WTC11 (cell line): ENCODE measurements around the gene ERC1. TPM values are rescaled to one million over a fixed set of nuclear protein-coding genes. Genes with fewer than 3 reads are reported as not detected.
A peak's percentile ranks its signal among the peaks of the same experiment; 100 is the strongest.

ENCODE experiments used
- ATAC-seq: fragments of 200-7000 bp; cut with Tn5 transposase; 2 replicates; pipeline ENCODE4 v1.10.0; 2021; ENCODE audit warnings: mild to moderate bottlenecking, moderate library complexity
- CTCF ChIA-PET: fragments of 300-600 bp; sonication (Branson Sonifier 250); formaldehyde crosslinking; loops from one replicate; lab custom pipeline; 2021; ENCODE audit warnings: antibody characterized with exemption; lab: Charles Lee
- POLR2A ChIA-PET: fragments of 350-600 bp; sonication (Branson Sonifier 250); formaldehyde crosslinking; loops from one replicate; lab custom pipeline; 2021; ENCODE audit warnings: antibody characterized with exemption; lab: Charles Lee
- DNase-seq: peaks from one replicate; pipeline ENCODE4 v3.0.0; 2021; ENCODE audit warnings: low spot score
- H3K27ac Mint-ChIP-seq: 2 replicates; pipeline ENCODE4 v1.8.0; 2021; ENCODE audit warnings: mixed read lengths
- H3K27me3 Mint-ChIP-seq: 2 replicates; pipeline ENCODE4 v1.8.0; 2021; ENCODE audit warnings: low read depth, mild to moderate bottlenecking, moderate library complexity, mixed read lengths
- H3K36me3 Mint-ChIP-seq: 2 replicates; pipeline ENCODE4 v1.8.0; 2021; ENCODE audit warnings: mixed read lengths
- H3K4me1 Mint-ChIP-seq: 2 replicates; pipeline ENCODE4 v1.8.0; 2022; ENCODE audit warnings: mixed read lengths
- H3K4me3 Mint-ChIP-seq: 2 replicates; pipeline ENCODE4 v1.8.0; 2021; ENCODE audit warnings: mild to moderate bottlenecking, moderate library complexity, mixed read lengths
- H3K9me3 Mint-ChIP-seq: 2 replicates; pipeline ENCODE4 v1.8.0; 2021; ENCODE audit warnings: mixed read lengths
- ATF6 ChIP-seq: sonication (generic); formaldehyde crosslinking; IDR thresholded peaks from 2 replicates; pipeline ENCODE4 v1.8.1; 2023; ENCODE audit warnings: mild to moderate bottlenecking, missing genetic modification reagents
- FOXP4 ChIP-seq: sonication (generic); formaldehyde crosslinking; IDR thresholded peaks from 2 replicates; pipeline ENCODE4 v1.8.0; 2022; ENCODE audit warnings: mild to moderate bottlenecking, missing genetic modification reagents
- NFATC4 ChIP-seq: fragments of 250-450 bp; sonication (Bioruptor Pico); IDR thresholded peaks from 2 replicates; pipeline ENCODE4 v1.9.0; 2021; ENCODE audit warnings: mild to moderate bottlenecking
- NFE2L1 ChIP-seq: sonication (generic); formaldehyde crosslinking; IDR thresholded peaks from 2 replicates; pipeline ENCODE4 v1.8.1; 2023; ENCODE audit warnings: missing genetic modification reagents
- SOX15 ChIP-seq: fragments of 250-450 bp; sonication (Bioruptor Pico); IDR thresholded peaks from 2 replicates; pipeline ENCODE4 v1.9.0; 2021; ENCODE audit warnings: mild to moderate bottlenecking
- TEAD1 ChIP-seq: sonication (generic); formaldehyde crosslinking; IDR thresholded peaks from 2 replicates; pipeline ENCODE4 v1.8.0; 2022; ENCODE audit warnings: mild to moderate bottlenecking, missing genetic modification reagents
- ZNF138 ChIP-seq: sonication (generic); formaldehyde crosslinking; conservative IDR thresholded peaks from 2 replicates; pipeline ENCODE4 v1.8.1; 2022; ENCODE audit warnings: mild to moderate bottlenecking, moderate library complexity, missing genetic modification reagents
- total RNA-seq: library from RNA; stranded (reverse); gene quantifications from 3 replicates; pipeline ENCODE4 v1.2.3, GENCODE V29; 2021
- TF ChIP-seq, protein P1 (sequence below): sonication (generic); formaldehyde crosslinking; IDR thresholded peaks from 2 replicates; pipeline ENCODE4 v1.8.0; 2023; ENCODE audit warnings: missing genetic modification reagents, mild to moderate bottlenecking, borderline replicate concordance
- TF ChIP-seq, protein P2 (sequence below): sonication (generic); formaldehyde crosslinking; conservative IDR thresholded peaks from 2 replicates; pipeline ENCODE4 v1.8.1; 2023; ENCODE audit warnings: mild to moderate bottlenecking, low read depth, missing genetic modification reagents, moderate library complexity

Gene ERC1
- total RNA-seq, 1 experiment from 2014 or later: 47.5 TPM

DNA sequence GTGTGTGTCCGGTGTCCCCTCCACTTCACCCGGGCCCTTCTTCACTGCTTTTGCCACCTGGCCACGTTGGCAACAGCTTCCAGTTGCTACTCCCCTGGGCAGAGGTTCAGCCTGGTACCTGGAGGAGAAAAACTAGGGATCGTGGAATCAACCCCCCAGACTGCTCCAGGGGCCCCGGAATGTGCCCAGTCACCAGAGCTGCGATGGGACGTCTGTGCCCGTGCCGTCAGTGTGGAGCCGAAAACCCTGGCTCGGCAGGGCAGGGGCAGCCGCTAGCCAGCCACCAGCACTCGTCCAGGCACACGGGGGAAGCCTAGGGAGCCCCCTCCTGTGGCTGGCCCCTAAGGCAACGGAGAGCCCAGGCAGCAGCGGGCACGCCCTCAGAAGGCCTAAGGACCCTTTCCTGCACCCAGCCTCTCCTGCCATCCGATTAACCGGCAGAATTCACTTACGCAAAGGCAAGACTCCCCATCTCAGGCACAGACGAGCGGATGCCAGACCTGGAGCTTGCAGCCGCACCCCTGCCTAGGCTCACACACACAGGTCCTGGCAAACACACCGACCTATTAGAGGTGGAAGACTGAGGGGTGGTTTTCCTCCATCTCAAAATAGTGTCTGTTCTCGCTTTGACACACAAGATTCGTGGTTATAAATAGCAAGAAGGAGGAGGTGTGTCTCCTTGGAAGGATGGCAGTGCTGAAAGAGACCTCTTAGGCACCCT is 540.8 kb downstream of the ERC1 start:
- Mint-ChIP-seq H3K27me3 (peaks cover 76% of the 10 kb centered on the region), H3K4me3 (peak overlapping the region; percentile 65), H3K27ac (no peak overlapping the region), H3K4me1 (peaks cover 7% of the 10 kb centered on the region), H3K36me3 (no peaks in the 10 kb centered on the region), H3K9me3 (no peaks in the 10 kb centered on the region)
- TF ChIP-seq ATF6 (CRISPR knock-in tag) (no peak), NFE2L1 (CRISPR knock-in tag) (no peak), NFATC4 (no peak), FOXP4 (CRISPR knock-in tag) (no peak), SOX15 (CRISPR knock-in tag) (no peak)
- TF ChIP-seq, protein P1, sequence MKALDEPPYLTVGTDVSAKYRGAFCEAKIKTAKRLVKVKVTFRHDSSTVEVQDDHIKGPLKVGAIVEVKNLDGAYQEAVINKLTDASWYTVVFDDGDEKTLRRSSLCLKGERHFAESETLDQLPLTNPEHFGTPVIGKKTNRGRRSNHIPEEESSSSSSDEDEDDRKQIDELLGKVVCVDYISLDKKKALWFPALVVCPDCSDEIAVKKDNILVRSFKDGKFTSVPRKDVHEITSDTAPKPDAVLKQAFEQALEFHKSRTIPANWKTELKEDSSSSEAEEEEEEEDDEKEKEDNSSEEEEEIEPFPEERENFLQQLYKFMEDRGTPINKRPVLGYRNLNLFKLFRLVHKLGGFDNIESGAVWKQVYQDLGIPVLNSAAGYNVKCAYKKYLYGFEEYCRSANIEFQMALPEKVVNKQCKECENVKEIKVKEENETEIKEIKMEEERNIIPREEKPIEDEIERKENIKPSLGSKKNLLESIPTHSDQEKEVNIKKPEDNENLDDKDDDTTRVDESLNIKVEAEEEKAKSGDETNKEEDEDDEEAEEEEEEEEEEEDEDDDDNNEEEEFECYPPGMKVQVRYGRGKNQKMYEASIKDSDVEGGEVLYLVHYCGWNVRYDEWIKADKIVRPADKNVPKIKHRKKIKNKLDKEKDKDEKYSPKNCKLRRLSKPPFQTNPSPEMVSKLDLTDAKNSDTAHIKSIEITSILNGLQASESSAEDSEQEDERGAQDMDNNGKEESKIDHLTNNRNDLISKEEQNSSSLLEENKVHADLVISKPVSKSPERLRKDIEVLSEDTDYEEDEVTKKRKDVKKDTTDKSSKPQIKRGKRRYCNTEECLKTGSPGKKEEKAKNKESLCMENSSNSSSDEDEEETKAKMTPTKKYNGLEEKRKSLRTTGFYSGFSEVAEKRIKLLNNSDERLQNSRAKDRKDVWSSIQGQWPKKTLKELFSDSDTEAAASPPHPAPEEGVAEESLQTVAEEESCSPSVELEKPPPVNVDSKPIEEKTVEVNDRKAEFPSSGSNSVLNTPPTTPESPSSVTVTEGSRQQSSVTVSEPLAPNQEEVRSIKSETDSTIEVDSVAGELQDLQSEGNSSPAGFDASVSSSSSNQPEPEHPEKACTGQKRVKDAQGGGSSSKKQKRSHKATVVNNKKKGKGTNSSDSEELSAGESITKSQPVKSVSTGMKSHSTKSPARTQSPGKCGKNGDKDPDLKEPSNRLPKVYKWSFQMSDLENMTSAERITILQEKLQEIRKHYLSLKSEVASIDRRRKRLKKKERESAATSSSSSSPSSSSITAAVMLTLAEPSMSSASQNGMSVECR: no peak
- ChIA-PET CTCF (interaction anchor here (1.0 to 1.8 kb wide), 6 partner anchors 14 to 414 kb away, joined by 3 to 5 read pairs (median 4); partner anchors contain the start of gene WNT5B), POLR2A (no interaction called here)
- no peak for DNase-seq
- no peak for ATAC-seq

- no peak overlapping the region for H3K27ac Mint-ChIP-seq
- peaks cover 7% of the 10 kb centered on the region for H3K4me1 Mint-ChIP-seq
- no peak for TF ChIP-seq ATF6 (CRISPR knock-in tag)
- ATAC-seq: no peak
- peaks cover 71% of the 10 kb centered on the region for H3K27me3 Mint-ChIP-seq
- H3K36me3 Mint-ChIP-seq: no peaks in the 10 kb centered on the region
- ChIA-PET CTCF (interaction anchor here (1.2 to 1.8 kb wide), 2 partner anchors 15 to 73 kb away, joined by 3 to 5 read pairs; no protein-coding TSS in a partner anchor), POLR2A (interaction anchor here (0.6 kb wide), 1 partner anchor 89 kb away, joined by 3 read pairs; no protein-coding TSS in a partner anchor)
- H3K4me3 Mint-ChIP-seq: 0 out of 2 replicates have a peak overlapping the region, but pooled peaks have one; percentile 65
- H3K9me3 Mint-ChIP-seq: no peaks in the 10 kb centered on the region
- no peak for DNase-seq
Observed at GRCh38 chr12:1532375-1533165, 541.5 kb downstream of the ERC1 start.

GRCh38 chr12:1533205-1533601 is 542.2 kb downstream of the ERC1 start:
- no peak for ATAC-seq
- H3K4me3 Mint-ChIP-seq: no peak overlapping the region
- CTCF ChIA-PET: interaction anchor here (1.2 to 1.8 kb wide), 2 partner anchors 16 to 73 kb away, joined by 3 to 5 read pairs; no protein-coding TSS in a partner anchor

More at GRCh38 chr12:1533205-1533601, 542.2 kb downstream of the ERC1 start:
- peaks cover 70% of the 10 kb centered on the region for H3K27me3 Mint-ChIP-seq
- no peak for TF ChIP-seq ZNF138 (CRISPR knock-in tag)
- TF ChIP-seq, protein P2, sequence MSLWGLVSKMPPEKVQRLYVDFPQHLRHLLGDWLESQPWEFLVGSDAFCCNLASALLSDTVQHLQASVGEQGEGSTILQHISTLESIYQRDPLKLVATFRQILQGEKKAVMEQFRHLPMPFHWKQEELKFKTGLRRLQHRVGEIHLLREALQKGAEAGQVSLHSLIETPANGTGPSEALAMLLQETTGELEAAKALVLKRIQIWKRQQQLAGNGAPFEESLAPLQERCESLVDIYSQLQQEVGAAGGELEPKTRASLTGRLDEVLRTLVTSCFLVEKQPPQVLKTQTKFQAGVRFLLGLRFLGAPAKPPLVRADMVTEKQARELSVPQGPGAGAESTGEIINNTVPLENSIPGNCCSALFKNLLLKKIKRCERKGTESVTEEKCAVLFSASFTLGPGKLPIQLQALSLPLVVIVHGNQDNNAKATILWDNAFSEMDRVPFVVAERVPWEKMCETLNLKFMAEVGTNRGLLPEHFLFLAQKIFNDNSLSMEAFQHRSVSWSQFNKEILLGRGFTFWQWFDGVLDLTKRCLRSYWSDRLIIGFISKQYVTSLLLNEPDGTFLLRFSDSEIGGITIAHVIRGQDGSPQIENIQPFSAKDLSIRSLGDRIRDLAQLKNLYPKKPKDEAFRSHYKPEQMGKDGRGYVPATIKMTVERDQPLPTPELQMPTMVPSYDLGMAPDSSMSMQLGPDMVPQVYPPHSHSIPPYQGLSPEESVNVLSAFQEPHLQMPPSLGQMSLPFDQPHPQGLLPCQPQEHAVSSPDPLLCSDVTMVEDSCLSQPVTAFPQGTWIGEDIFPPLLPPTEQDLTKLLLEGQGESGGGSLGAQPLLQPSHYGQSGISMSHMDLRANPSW (CRISPR knock-in tag): no peak
- no peak for TF ChIP-seq TEAD1
- TF ChIP-seq, all 79 proteins: peak for 0
- H3K9me3 Mint-ChIP-seq: no peaks in the 10 kb centered on the region
- no peaks in the 10 kb centered on the region for H3K36me3 Mint-ChIP-seq
- peaks cover 7% of the 10 kb centered on the region for H3K4me1 Mint-ChIP-seq
- no peak overlapping the region for H3K27ac Mint-ChIP-seq
- POLR2A ChIA-PET: no interaction called here
- no peak for DNase-seq
